HFFc6 (cell line): ENCODE data around the gene HOXC5. TPM values are rescaled to one million over a fixed set of nuclear protein-coding genes. Genes with fewer than 3 reads are reported as not detected.

Experiments
- DNase-seq: peaks from one replicate; pipeline ENCODE4 v3.0.0-alpha.2; 2018
- H3K27ac Mint-ChIP-seq: 2 replicates; pipeline ENCODE4 v1.8.0; 2020; ENCODE audit warnings: mild to moderate bottlenecking, mixed read lengths
- H3K27me3 Mint-ChIP-seq: 2 replicates; pipeline ENCODE4 v1.8.0; 2021; ENCODE audit warnings: mild to moderate bottlenecking, moderate library complexity, mixed read lengths; ENCODE audit not compliant: insufficient read depth
- H3K36me3 Mint-ChIP-seq: 2 replicates; pipeline ENCODE4 v1.8.0; 2021; ENCODE audit warnings: low read depth, mixed read lengths
- H3K4me1 Mint-ChIP-seq: 2 replicates; pipeline ENCODE4 v1.8.0; 2020; ENCODE audit warnings: low read depth, mixed read lengths
- H3K4me3 Mint-ChIP-seq: 2 replicates; pipeline ENCODE4 v1.8.0; 2020; ENCODE audit warnings: mild to moderate bottlenecking, moderate library complexity, mixed read lengths
- H3K9me3 Mint-ChIP-seq: 2 replicates; pipeline ENCODE4 v1.8.0; 2020; ENCODE audit warnings: mild to moderate bottlenecking, mixed read lengths
- total RNA-seq, 6 experiments: library from RNA; stranded (reverse); fragmentation: NEBNext Ultra II Directional; extraction: Animal tissue kit (Norgen Biotek cat#: 25700); gene quantifications; 2 replicates in 1 of 6; 3 replicates in 5 of 6; pipeline ENCODE4 v1.2.3, GENCODE V29; 2021
- TF ChIP-seq, protein P1 (sequence below): fragments of 200-600 bp; sonication (generic); IDR thresholded peaks from 2 replicates; pipeline ENCODE4 v1.5.0; 2021; ENCODE audit warnings: antibody characterized with exemption, mild to moderate bottlenecking

HOXC5 gene
- total RNA-seq, 6 experiments from 2014 or later, result 0.13 TPM; not detected in 5

DNA sequence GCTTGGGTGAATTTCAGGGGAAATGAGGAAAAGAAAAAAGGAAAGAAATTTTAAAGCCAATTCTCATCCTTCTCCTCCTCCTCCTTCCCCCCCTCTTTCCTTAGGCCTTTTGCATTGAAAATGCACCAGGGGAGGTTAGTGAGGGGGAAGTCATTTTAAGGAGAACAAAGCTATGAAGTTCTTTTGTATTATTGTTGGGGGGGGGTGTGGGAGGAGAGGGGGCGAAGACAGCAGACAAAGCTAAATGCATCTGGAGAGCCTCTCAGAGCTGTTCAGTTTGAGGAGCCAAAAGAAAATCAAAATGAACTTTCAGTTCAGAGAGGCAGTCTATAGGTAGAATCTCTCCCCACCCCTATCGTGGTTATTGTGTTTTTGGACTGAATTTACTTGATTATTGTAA is 22.7 kb downstream of the HOXC5 start:
- no peaks in the 10 kb centered on the region for H3K4me1 Mint-ChIP-seq
- H3K4me3 Mint-ChIP-seq, result no peak overlapping the region
- no peak overlapping the region for H3K27ac Mint-ChIP-seq
- TF ChIP-seq, protein P1, sequence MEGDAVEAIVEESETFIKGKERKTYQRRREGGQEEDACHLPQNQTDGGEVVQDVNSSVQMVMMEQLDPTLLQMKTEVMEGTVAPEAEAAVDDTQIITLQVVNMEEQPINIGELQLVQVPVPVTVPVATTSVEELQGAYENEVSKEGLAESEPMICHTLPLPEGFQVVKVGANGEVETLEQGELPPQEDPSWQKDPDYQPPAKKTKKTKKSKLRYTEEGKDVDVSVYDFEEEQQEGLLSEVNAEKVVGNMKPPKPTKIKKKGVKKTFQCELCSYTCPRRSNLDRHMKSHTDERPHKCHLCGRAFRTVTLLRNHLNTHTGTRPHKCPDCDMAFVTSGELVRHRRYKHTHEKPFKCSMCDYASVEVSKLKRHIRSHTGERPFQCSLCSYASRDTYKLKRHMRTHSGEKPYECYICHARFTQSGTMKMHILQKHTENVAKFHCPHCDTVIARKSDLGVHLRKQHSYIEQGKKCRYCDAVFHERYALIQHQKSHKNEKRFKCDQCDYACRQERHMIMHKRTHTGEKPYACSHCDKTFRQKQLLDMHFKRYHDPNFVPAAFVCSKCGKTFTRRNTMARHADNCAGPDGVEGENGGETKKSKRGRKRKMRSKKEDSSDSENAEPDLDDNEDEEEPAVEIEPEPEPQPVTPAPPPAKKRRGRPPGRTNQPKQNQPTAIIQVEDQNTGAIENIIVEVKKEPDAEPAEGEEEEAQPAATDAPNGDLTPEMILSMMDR, result no peak
- no peaks in the 10 kb centered on the region for H3K9me3 Mint-ChIP-seq
- H3K27me3 Mint-ChIP-seq, result peaks cover 58% of the 10 kb centered on the region
- no peak for DNase-seq
- no peaks in the 10 kb centered on the region for H3K36me3 Mint-ChIP-seq

GRCh38 chr12:54056110-54056509 is 23.3 kb downstream of the HOXC5 start:
- H3K27me3 Mint-ChIP-seq, result peaks cover 59% of the 10 kb centered on the region
- H3K4me3 Mint-ChIP-seq, result no peak overlapping the region
- TF ChIP-seq, protein P1, result no peak
- H3K36me3 Mint-ChIP-seq, result no peaks in the 10 kb centered on the region
- no peak overlapping the region for H3K27ac Mint-ChIP-seq
- no peaks in the 10 kb centered on the region for H3K9me3 Mint-ChIP-seq
- H3K4me1 Mint-ChIP-seq, result no peaks in the 10 kb centered on the region
- no peak for DNase-seq

GRCh38 chr12:54058128-54058768 is 25.4 kb downstream of the HOXC5 start:
- Mint-ChIP-seq H3K4me3 (no peak overlapping the region), H3K27me3 (peaks cover 57% of the 10 kb centered on the region), H3K9me3 (no peaks in the 10 kb centered on the region), H3K4me1 (no peaks in the 10 kb centered on the region), H3K27ac (no peak overlapping the region), H3K36me3 (no peaks in the 10 kb centered on the region)
- TF ChIP-seq, protein P1, result no peak
- no peak for DNase-seq

GRCh38 chr12:54059668-54060067 is 26.8 kb downstream of the HOXC5 start:
- no peak for DNase-seq
- no peaks in the 10 kb centered on the region for H3K9me3 Mint-ChIP-seq
- no peak overlapping the region for H3K4me3 Mint-ChIP-seq
- TF ChIP-seq, protein P1, result no peak
- no peak overlapping the region for H3K27ac Mint-ChIP-seq
- no peaks in the 10 kb centered on the region for H3K36me3 Mint-ChIP-seq
- H3K27me3 Mint-ChIP-seq, result peaks cover 60% of the 10 kb centered on the region
- no peaks in the 10 kb centered on the region for H3K4me1 Mint-ChIP-seq

DNA sequence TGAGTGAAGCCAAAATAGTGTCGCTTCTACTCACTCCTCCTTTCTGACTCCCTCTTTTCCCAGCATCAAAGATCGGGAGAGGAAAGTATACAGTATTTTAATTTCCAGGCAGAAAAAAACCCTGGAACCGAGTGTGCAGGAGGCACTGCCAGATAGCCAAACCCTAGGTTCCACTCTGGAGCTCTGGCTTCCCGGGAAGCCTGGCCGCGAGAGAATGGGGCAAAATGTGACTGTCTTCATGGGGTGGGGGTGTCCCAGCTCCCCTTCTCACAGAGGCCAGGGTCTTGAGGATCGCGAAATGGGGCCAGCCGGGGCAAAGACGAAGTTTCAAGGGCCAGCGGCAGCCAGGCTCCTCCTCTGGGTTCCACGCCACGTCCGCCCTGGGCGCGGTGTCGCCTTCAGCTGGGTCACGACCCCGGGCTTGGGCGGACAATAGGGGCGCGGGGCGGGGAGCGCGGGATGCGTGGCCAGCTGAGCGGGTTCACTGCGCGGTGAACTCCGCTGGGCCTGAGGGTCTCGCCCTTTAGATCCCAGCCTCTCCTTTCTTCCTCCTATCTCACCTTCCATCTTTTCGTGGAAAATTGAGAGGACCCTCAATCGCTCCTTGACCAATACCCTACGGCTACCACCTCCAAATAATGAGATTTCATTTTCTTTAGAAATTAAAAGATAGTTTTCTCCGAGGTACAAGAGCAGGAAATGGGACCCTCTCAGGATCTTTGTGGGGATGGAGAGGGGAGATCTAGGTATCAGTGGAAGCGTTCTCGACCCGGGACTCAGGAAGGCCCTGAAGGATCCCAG is 27.5 kb downstream of the HOXC5 start:
- H3K4me1 Mint-ChIP-seq, result no peaks in the 10 kb centered on the region
- no peaks in the 10 kb centered on the region for H3K36me3 Mint-ChIP-seq
- H3K4me3 Mint-ChIP-seq, result no peak overlapping the region

More for the DNA sequence above, 27.5 kb downstream of the HOXC5 start:
- no peaks in the 10 kb centered on the region for H3K9me3 Mint-ChIP-seq
- no peak overlapping the region for H3K27ac Mint-ChIP-seq
- TF ChIP-seq, protein P1, result no peak
- H3K27me3 Mint-ChIP-seq, result peaks cover 59% of the 10 kb centered on the region
- DNase-seq, result no peak
